ENCODE results near the gene SEMA4D. TPM values are rescaled to one million over a fixed set of nuclear protein-coding genes. Genes with fewer than 3 reads are reported as not detected.

SEMA4D gene
- total and polyA plus RNA-seq, 2 of the 13 experiments (the other 11 are each of a cell fraction or from before 2014, with no cell fraction given), result 0.13 to 0.16 TPM

- DNase-seq (ENCODE audit: low spot score) (no peak), FAIRE-seq (no peak), ATAC-seq (no peak)
- Histone ChIP-seq H3K27me3 (ENCODE audit: control insufficient read depth in 1 of 2, insufficient read depth in 2 of 2, low read length in 2 of 2) (peaks cover 0 to 17% of the 10 kb centered on the region in 2 experiments; a peak in 2 of 5 replicates), H3K36me3 (replicated peaks in 1 of 2; ENCODE audit: control insufficient read depth in 1 of 2, insufficient read depth in 2 of 2, low read length in 2 of 2) (no peaks in the 10 kb centered on the region), H3K9me3 (ENCODE audit: low read length) (no peaks in the 10 kb centered on the region), H3K4me3 (replicated peaks in 1 of 3; ENCODE audit: insufficient read depth in 1 of 3, low read depth in 2 of 3, low read length in 3 of 3) (no peak overlapping the region), H3K4me2 (ENCODE audit: low read depth, low read length) (no peak overlapping the region), H4K20me1 (ENCODE audit: insufficient read depth, low read length) (no peaks in the 10 kb centered on the region), H3K4me1 (ENCODE audit: insufficient read depth, low read length) (peaks cover 13% of the 10 kb centered on the region; the same call in 1 of the 2 replicates), H3K79me2 (ENCODE audit: insufficient read depth, low read length) (no peaks in the 10 kb centered on the region), H3K27ac (ENCODE audit: extremely low read length, insufficient read depth, low read length) (no peak overlapping the region), H3K9ac (ENCODE audit: insufficient read depth, low read depth, low read length) (no peak overlapping the region), H2AFZ (ENCODE audit: low read length) (no peak overlapping the region)
- ChIA-PET CTCF (ENCODE audit: low intra/inter-chr PET ratio, low total read pairs) (no interaction called here), POLR2A (no interaction called here)
- intact Hi-C loops (cut with micrococcal nuclease; ENCODE audit: unreplicated experiment), result no loop called here
- WGBS (ENCODE audit: low lambda C conversion rate), result 44% methylated on average over 11 of the region's 11 CpGs
- no TSS peak for BruUV-seq (replicated peaks)
- in situ Hi-C loops (cut with HindIII; ENCODE audit: extremely low pct_ligation_motif_present, low pct_unique_long_range_greater_than_20kb), result no loop called here
- no peak for TF ChIP-seq MAFF (IDR thresholded peaks at IDR 0.05; ENCODE audit: low read depth, low read length)
- no peak for TF ChIP-seq KLF6 (CRISPR knock-in tag; IDR thresholded peaks at IDR 0.05)
- no peak for TF ChIP-seq FOXK2 (IDR thresholded peaks at IDR 0.05)
- no peak for TF ChIP-seq HNF4A (CRISPR knock-in tag; IDR thresholded peaks at IDR 0.05)
- TF ChIP-seq ZNF451 (CRISPR knock-in tag; IDR thresholded peaks at IDR 0.05), result no peak
- no peak for TF ChIP-seq XBP1 (CRISPR knock-in tag; IDR thresholded peaks at IDR 0.05)
- TF ChIP-seq HNRNPK (IDR thresholded peaks at IDR 0.05; ENCODE audit: low read depth, low read length, poor library complexity, severe bottlenecking), result no peak
- TF ChIP-seq, protein P1, sequence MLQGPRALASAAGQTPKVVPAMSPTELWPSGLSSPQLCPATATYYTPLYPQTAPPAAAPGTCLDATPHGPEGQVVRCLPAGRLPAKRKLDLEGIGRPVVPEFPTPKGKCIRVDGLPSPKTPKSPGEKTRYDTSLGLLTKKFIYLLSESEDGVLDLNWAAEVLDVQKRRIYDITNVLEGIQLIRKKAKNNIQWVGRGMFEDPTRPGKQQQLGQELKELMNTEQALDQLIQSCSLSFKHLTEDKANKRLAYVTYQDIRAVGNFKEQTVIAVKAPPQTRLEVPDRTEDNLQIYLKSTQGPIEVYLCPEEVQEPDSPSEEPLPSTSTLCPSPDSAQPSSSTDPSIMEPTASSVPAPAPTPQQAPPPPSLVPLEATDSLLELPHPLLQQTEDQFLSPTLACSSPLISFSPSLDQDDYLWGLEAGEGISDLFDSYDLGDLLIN (CRISPR knock-in tag; IDR thresholded peaks at IDR 0.05; ENCODE audit: borderline replicate concordance), result no peak
- TF ChIP-seq, protein P2, sequence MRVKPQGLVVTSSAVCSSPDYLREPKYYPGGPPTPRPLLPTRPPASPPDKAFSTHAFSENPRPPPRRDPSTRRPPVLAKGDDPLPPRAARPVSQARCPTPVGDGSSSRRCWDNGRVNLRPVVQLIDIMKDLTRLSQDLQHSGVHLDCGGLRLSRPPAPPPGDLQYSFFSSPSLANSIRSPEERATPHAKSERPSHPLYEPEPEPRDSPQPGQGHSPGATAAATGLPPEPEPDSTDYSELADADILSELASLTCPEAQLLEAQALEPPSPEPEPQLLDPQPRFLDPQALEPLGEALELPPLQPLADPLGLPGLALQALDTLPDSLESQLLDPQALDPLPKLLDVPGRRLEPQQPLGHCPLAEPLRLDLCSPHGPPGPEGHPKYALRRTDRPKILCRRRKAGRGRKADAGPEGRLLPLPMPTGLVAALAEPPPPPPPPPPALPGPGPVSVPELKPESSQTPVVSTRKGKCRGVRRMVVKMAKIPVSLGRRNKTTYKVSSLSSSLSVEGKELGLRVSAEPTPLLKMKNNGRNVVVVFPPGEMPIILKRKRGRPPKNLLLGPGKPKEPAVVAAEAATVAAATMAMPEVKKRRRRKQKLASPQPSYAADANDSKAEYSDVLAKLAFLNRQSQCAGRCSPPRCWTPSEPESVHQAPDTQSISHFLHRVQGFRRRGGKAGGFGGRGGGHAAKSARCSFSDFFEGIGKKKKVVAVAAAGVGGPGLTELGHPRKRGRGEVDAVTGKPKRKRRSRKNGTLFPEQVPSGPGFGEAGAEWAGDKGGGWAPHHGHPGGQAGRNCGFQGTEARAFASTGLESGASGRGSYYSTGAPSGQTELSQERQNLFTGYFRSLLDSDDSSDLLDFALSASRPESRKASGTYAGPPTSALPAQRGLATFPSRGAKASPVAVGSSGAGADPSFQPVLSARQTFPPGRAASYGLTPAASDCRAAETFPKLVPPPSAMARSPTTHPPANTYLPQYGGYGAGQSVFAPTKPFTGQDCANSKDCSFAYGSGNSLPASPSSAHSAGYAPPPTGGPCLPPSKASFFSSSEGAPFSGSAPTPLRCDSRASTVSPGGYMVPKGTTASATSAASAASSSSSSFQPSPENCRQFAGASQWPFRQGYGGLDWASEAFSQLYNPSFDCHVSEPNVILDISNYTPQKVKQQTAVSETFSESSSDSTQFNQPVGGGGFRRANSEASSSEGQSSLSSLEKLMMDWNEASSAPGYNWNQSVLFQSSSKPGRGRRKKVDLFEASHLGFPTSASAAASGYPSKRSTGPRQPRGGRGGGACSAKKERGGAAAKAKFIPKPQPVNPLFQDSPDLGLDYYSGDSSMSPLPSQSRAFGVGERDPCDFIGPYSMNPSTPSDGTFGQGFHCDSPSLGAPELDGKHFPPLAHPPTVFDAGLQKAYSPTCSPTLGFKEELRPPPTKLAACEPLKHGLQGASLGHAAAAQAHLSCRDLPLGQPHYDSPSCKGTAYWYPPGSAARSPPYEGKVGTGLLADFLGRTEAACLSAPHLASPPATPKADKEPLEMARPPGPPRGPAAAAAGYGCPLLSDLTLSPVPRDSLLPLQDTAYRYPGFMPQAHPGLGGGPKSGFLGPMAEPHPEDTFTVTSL (CRISPR knock-in tag; IDR thresholded peaks at IDR 0.05; ENCODE audit: borderline replicate concordance), result no peak
- TF ChIP-seq MYPOP (CRISPR knock-in tag; IDR thresholded peaks at IDR 0.05), result no peak
- TF ChIP-seq SYNCRIP (IDR thresholded peaks at IDR 0.05; ENCODE audit: insufficient read depth, low read depth, low read length), result no peak
- no peak for TF ChIP-seq RCOR2 (CRISPR knock-in tag; IDR thresholded peaks at IDR 0.05)
- TF ChIP-seq CHD4 (IDR thresholded peaks at IDR 0.05; ENCODE audit: borderline replicate concordance, low read length), result no peak
- no peak for TF ChIP-seq ZNF253 (CRISPR knock-in tag; IDR thresholded peaks at IDR 0.05; ENCODE audit: borderline replicate concordance)
- TF ChIP-seq YEATS2 (CRISPR knock-in tag; IDR thresholded peaks at IDR 0.05; ENCODE audit: borderline replicate concordance), result no peak
- TF ChIP-seq SRF (IDR thresholded peaks at IDR 0.05; ENCODE audit: low read depth, low read length), result no peak
- TF ChIP-seq CC2D1A (CRISPR knock-in tag; IDR thresholded peaks at IDR 0.05), result no peak
Measured at GRCh38 chr9:89522261-89522958, 24.5 kb upstream of the SEMA4D start.
